Measurements from ENCODE around the gene RCVRN. TPM values are rescaled to one million over a fixed set of nuclear protein-coding genes. Genes with fewer than 3 reads are reported as not detected.

The RCVRN gene
- total RNA-seq, 2 experiments from 2014 or later, result not detected

GRCh38 chr17:9855036-9855435, 50.0 kb downstream of the RCVRN start:
- Histone ChIP-seq H3K27ac (ENCODE audit: low read depth in 1 of 2, low read length in 2 of 2) (no peak overlapping the region), H3K9me3 (ENCODE audit: control insufficient read depth in 1 of 2, insufficient read depth in 1 of 2, low read length in 2 of 2) (peaks cover 7 to 9% of the 10 kb centered on the region in 2 experiments), H3K4me1 (ENCODE audit: insufficient read depth, low read length) (no peaks in the 10 kb centered on the region), H3K4me3 (ENCODE audit: low read length) (no peak overlapping the region), H3K27me3 (ENCODE audit: control insufficient read depth in 1 of 2, insufficient read depth in 2 of 2, low read length in 2 of 2) (no peaks in the 10 kb centered on the region), H3K36me3 (ENCODE audit: insufficient read depth, low read length) (no peaks in the 10 kb centered on the region)
- DNase-seq (no peak), ATAC-seq (ENCODE audit: poor library complexity) (no peak)
- Mint-ChIP-seq H3K4me3 (no peak overlapping the region), H3K36me3 (ENCODE audit: low read depth) (no peaks in the 10 kb centered on the region), H3K4me1 (ENCODE audit: low read depth) (no peaks in the 10 kb centered on the region), H3K27ac (no peak overlapping the region), H3K27me3 (peaks cover 15% of the 10 kb centered on the region), H3K9me3 (peaks cover 3% of the 10 kb centered on the region)
- intact Hi-C loops (cut with DNase I, micrococcal nuclease), result no loop called here
- ChIA-PET CTCF (no interaction called here), POLR2A (no interaction called here)
- TF ChIP-seq CTCF (IDR thresholded peaks at IDR 0.05), result no peak

DNA sequence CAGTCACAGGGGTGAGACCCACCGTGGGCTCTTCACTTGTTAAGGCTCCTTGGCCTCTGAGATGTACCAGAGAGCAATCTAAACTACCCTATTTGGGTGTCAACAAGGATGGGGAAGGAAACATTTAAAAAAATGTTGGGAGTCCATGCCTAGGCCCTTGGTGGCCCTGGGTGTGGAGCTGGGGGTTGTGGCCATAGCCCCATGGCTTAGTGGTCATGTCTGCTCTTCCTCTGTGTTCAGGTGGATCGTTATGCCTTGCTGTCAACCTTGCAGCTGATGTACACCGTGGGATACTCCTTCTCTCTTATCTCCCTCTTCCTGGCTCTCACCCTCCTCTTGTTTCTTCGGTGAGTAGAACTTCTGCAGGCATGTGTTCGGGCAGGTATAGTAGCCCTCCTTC, 50.8 kb downstream of the RCVRN start:
- Histone ChIP-seq H3K4me1 (ENCODE audit: insufficient read depth, low read length) (no peaks in the 10 kb centered on the region), H3K36me3 (ENCODE audit: insufficient read depth, low read length) (no peaks in the 10 kb centered on the region), H3K27ac (ENCODE audit: low read depth in 1 of 2, low read length in 2 of 2) (no peak overlapping the region), H3K27me3 (ENCODE audit: control insufficient read depth in 1 of 2, insufficient read depth in 2 of 2, low read length in 2 of 2) (no peaks in the 10 kb centered on the region), H3K9me3 (ENCODE audit: control insufficient read depth in 1 of 2, insufficient read depth in 1 of 2, low read length in 2 of 2) (peaks cover 1 to 5% of the 10 kb centered on the region in 2 experiments), H3K4me3 (ENCODE audit: low read length) (no peak overlapping the region)
- Mint-ChIP-seq H3K9me3 (peaks cover 3% of the 10 kb centered on the region), H3K27me3 (peaks cover 15% of the 10 kb centered on the region), H3K36me3 (ENCODE audit: low read depth) (no peaks in the 10 kb centered on the region), H3K27ac (no peak overlapping the region), H3K4me3 (no peak overlapping the region), H3K4me1 (ENCODE audit: low read depth) (no peaks in the 10 kb centered on the region)
- ATAC-seq (ENCODE audit: poor library complexity) (no peak), DNase-seq (no peak)
- intact Hi-C loops (cut with DNase I, micrococcal nuclease), result no loop called here
- CTCF ChIA-PET, result no interaction called here
- no peak for TF ChIP-seq CTCF (IDR thresholded peaks at IDR 0.05)
- POLR2A ChIA-PET, result no interaction called here

- Histone ChIP-seq H3K9me3 (ENCODE audit: control insufficient read depth in 1 of 2, insufficient read depth in 1 of 2, low read length in 2 of 2) (no peaks in the 10 kb centered on the region), H3K27me3 (ENCODE audit: control insufficient read depth in 1 of 2, insufficient read depth in 2 of 2, low read length in 2 of 2) (no peaks in the 10 kb centered on the region), H3K27ac (ENCODE audit: low read depth in 1 of 2, low read length in 2 of 2) (no peak overlapping the region), H3K4me3 (ENCODE audit: low read length) (no peak overlapping the region), H3K36me3 (ENCODE audit: insufficient read depth, low read length) (no peaks in the 10 kb centered on the region), H3K4me1 (ENCODE audit: insufficient read depth, low read length) (no peaks in the 10 kb centered on the region)
- ChIA-PET POLR2A (no interaction called here), CTCF (no interaction called here)
- no peaks in the 10 kb centered on the region for H3K36me3 Mint-ChIP-seq (ENCODE audit: low read depth)
- H3K27me3 Mint-ChIP-seq, result peaks cover 26% of the 10 kb centered on the region
- no peak overlapping the region for H3K27ac Mint-ChIP-seq
- no peak for ATAC-seq (ENCODE audit: poor library complexity)
- no peaks in the 10 kb centered on the region for H3K4me1 Mint-ChIP-seq (ENCODE audit: low read depth)
- peaks cover 3% of the 10 kb centered on the region for H3K9me3 Mint-ChIP-seq
- no peak for TF ChIP-seq CTCF (IDR thresholded peaks at IDR 0.05)
- DNase-seq, result no peak
- H3K4me3 Mint-ChIP-seq, result no peak overlapping the region
- intact Hi-C loops (cut with DNase I, micrococcal nuclease), result no loop called here
These were observed 54.9 kb downstream of the RCVRN start for GRCh38 chr17:9850151-9850550.

Other genes starting within 250 kb of the RCVRN start
- gene DHRS7C, start 113.7 kb downstream of the RCVRN start, total RNA-seq, result not detected
- gene GSG1L2, start 83.2 kb downstream of the RCVRN start, total RNA-seq, result not detected
- gene GLP2R, start 79.3 kb downstream of the RCVRN start, total RNA-seq, result not detected